Right lobe of liver (tissue), 6 donors: ENCODE results near the gene TMEM131L. TPM values are rescaled to one million over a fixed set of nuclear protein-coding genes. Genes with fewer than 3 reads are reported as not detected.
"Not testable (repeated sequence)": the region's sequence is repeated elsewhere in the genome, so short reads cannot be mapped to it uniquely, and the experiment has no call there.

ENCODE experiments used
- ATAC-seq, 4 donors: fragments of 200-7000 bp; cut with Tn5 transposase; one replicate each; pipeline ENCODE4 v1.9.1; 2020; ENCODE audit warnings: mild to moderate bottlenecking in 4 of 4, moderate library complexity in 4 of 4
- DNase-seq, 3 donors: peaks; one replicate each; pipeline ENCODE4 v3.0.0-alpha.2; 2020
- H3K27ac ChIP-seq, 3 donors: fragments of 200-600 bp; one replicate each; pipeline ENCODE4 v1.8.0; 2022
- H3K27me3 ChIP-seq, 2 donors: fragments of 200-600 bp; one replicate each; pipeline ENCODE4 v1.8.0; 2022
- H3K36me3 ChIP-seq, 4 donors: fragments of 200-600 bp; sonication (generic) in 1 of 4; one replicate each; pipeline versions ENCODE4 v1.5.1 to v1.8.0; 2017 to 2022; ENCODE audit warnings: control low read depth in 1 of 4
- H3K4me1 ChIP-seq, 4 donors: fragments of 200-600 bp; sonication (generic) in 1 of 4; one replicate each; pipeline versions ENCODE4 v1.5.1 to v1.8.0; 2017 to 2022; ENCODE audit warnings: control low read depth in 1 of 4
- H3K4me3 ChIP-seq, 3 donors: fragments of 200-600 bp; one replicate each; pipeline ENCODE4 v1.8.0; 2022
- H3K9me3 ChIP-seq, 4 donors: fragments of 200-600 bp; sonication (generic) in 1 of 4; one replicate each; pipeline versions ENCODE4 v1.5.1 to v1.8.0; 2017 to 2022; ENCODE audit warnings: control low read depth in 1 of 4
- POLR2A ChIP-seq: fragments of 450-650 bp; IDR thresholded peaks from one replicate; pipeline ENCODE4 v1.6.1; 2017; ENCODE audit warnings: antibody characterized with exemption, mild to moderate bottlenecking
- WGBS: methylation state at CpG from one replicate; pipeline ENCODE4 v1.1.6; 2018; ENCODE audit warnings: low coverage, low lambda C conversion rate; ENCODE audit not compliant: insufficient coverage; ENCODE audit errors: missing lambda C conversion rate; 5-methylcytosine and 5-hydroxymethylcytosine counted together
- intact Hi-C, 2 donors: fragments of 100-400 bp; cut with DNase I; formaldehyde crosslinking; loops; one replicate each; pipeline versions ENCODE4 v1.11.2 to v1.14.1; 2022
- total RNA-seq, 6 experiments: library from RNA; depleted of rRNA in 2 of 6; stranded (reverse); fragments of >200 nt in 2 of 6; fragmentation: NEBNext Ultra II Directional in 3 of 6; extraction: Animal tissue kit (Norgen Biotek cat#: 25700) in 3 of 6; gene quantifications; one replicate each; pipeline versions ENCODE4 v1.1.0 to v1.2.4, GENCODE V29; 2016 to 2023
- TF ChIP-seq, protein P1 (sequence below), 4 donors: fragments of 200-600 bp in 3 of 4; fragments of 450-650 bp in 1 of 4; IDR thresholded peaks; one replicate each; pipeline versions ENCODE4 v1.5.1 to v1.8.0; 2016 to 2022; ENCODE audit warnings: antibody characterized with exemption in 4 of 4, mild to moderate bottlenecking in 2 of 4
- donor health status: DM: no; HTN: yes; CAD: no.
- donor health status: DM: no; HTN: no; CAD: no.
- donor health status: DM: no; HTN: no; CAD: no.
- donor health status: DM: no; HTN: yes; CAD: no.
- donor health status: DM: no; HTN: yes; CAD: no.

TMEM131L gene
- total RNA-seq, 6 experiments from 2014 or later: 13.2 to 19.6 (median 14.8) TPM

DNA sequence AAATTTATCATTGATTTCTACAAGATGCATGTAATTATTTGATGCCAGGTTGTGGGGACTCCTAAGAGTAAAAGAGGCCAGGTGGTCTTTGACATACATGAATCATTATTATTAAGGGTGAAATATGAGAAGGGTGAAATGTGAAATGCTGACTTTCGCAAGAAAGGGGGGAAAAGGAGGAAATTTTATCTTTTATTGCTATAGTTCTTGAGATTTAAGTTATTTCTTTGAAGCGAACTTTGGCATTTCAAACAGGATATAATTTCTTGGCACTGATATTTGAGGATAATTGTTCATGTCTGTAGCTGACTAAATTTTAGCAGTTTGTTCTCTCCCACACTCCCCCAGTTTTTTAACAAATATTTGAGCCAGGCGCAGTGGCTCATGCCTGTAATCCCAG lies 80.1 kb downstream of the TMEM131L start:
- Histone ChIP-seq H3K27me3 (no peaks in the 10 kb centered on the region), H3K27ac (no peak overlapping the region), H3K4me1 (no peaks in the 10 kb centered on the region), H3K36me3 (no peaks in the 10 kb centered on the region), H3K4me3 (no peak overlapping the region), H3K9me3 (no peaks in the 10 kb centered on the region)
- intact Hi-C loops: no loop called here
- no peak for TF ChIP-seq POLR2A
- TF ChIP-seq, protein P1, sequence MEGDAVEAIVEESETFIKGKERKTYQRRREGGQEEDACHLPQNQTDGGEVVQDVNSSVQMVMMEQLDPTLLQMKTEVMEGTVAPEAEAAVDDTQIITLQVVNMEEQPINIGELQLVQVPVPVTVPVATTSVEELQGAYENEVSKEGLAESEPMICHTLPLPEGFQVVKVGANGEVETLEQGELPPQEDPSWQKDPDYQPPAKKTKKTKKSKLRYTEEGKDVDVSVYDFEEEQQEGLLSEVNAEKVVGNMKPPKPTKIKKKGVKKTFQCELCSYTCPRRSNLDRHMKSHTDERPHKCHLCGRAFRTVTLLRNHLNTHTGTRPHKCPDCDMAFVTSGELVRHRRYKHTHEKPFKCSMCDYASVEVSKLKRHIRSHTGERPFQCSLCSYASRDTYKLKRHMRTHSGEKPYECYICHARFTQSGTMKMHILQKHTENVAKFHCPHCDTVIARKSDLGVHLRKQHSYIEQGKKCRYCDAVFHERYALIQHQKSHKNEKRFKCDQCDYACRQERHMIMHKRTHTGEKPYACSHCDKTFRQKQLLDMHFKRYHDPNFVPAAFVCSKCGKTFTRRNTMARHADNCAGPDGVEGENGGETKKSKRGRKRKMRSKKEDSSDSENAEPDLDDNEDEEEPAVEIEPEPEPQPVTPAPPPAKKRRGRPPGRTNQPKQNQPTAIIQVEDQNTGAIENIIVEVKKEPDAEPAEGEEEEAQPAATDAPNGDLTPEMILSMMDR (IDR thresholded peaks at IDR 0.05): no peak
- WGBS: 78% methylated on average over 2 of the region's 3 CpGs
- no peak for DNase-seq
- no peak for ATAC-seq

DNA sequence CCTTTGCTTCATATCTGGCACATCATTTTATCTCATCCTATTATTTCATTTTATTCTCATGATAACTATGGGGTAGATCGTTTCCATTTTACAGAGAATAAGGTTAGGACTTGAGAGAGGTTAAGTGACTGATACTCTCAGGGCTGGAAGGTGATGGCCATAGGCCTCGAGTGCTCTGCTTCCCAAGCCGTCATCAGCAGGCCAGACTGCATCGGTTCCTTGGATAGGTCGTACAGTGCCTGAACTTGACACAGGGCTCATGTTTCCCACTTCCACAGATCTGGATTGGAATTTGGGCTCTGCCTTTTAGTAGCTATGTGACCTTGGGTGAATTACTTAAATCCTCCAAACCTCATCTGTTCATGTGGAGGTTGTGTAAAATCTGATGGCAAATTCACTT lies 81.4 kb downstream of the TMEM131L start:
- ATAC-seq (no peak), DNase-seq (no peak)
- H3K27me3 ChIP-seq: no peaks in the 10 kb centered on the region
- H3K4me1 ChIP-seq: no peaks in the 10 kb centered on the region
- H3K27ac ChIP-seq: no peak overlapping the region
- WGBS: 82% methylated on average over 5 of the region's 5 CpGs
- H3K36me3 ChIP-seq: no peaks in the 10 kb centered on the region
- no peaks in the 10 kb centered on the region for H3K9me3 ChIP-seq
- intact Hi-C loops: no loop called here
- TF ChIP-seq, protein P1 (IDR thresholded peaks at IDR 0.05): no peak
- TF ChIP-seq POLR2A: no peak
- H3K4me3 ChIP-seq: no peak overlapping the region

DNA sequence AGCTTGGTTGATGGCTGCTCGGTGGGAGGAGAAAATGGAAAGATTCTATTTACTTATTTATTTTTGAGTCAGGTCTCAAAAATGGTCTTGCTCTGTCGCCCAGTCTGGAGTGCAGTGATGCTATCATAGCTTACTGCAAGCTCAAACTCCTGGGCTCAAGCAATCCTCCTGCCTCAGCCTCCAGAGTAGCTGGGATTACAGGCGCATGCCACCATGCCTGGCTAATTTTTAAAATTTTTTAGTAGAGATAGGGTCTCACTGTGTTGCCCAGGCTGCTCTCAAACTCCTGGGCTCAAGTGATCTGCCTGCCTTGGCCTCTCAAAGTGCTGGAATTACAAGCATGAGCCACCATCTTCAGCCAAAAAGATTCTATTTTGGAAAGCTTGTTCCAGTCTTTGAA lies 82.7 kb downstream of the TMEM131L start:
- H3K9me3 ChIP-seq, ATAC-seq, H3K36me3 ChIP-seq, H3K27ac ChIP-seq, H3K4me1 ChIP-seq, DNase-seq, H3K4me3 ChIP-seq, intact Hi-C loops, H3K27me3 ChIP-seq: not testable (repeated sequence)
- 90% methylated on average over 2 of the region's 3 CpGs for WGBS

DNA sequence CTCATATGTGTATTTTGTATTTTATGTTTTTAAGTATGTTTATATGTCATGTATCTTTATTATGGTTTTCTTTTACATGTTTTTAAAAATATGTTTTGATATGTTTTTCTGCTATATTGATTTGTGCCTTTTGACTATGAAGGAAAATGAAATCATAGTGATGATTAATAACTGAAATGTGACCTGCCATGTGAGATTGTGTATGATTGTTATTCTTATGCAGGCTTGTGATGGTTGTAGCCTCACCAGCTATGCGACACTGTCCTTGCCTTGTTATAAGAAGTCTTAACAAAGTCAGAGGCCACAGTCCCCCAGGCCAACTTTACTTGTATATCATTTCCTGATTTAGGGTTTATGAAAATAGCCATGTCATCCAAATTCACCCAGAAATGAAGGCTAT lies 83.2 kb downstream of the TMEM131L start:
- Histone ChIP-seq H3K4me1 (no peaks in the 10 kb centered on the region), H3K27me3 (no peaks in the 10 kb centered on the region), H3K36me3 (no peaks in the 10 kb centered on the region), H3K9me3 (no peaks in the 10 kb centered on the region), H3K4me3 (no peak overlapping the region), H3K27ac (no peak overlapping the region)
- ATAC-seq (no peak), DNase-seq (no peak)
- intact Hi-C loops: no loop called here
- WGBS: 75% methylated on average over 1 of the region's 1 CpG
- TF ChIP-seq, protein P1 (IDR thresholded peaks at IDR 0.05): no peak
- no peak for TF ChIP-seq POLR2A

DNA sequence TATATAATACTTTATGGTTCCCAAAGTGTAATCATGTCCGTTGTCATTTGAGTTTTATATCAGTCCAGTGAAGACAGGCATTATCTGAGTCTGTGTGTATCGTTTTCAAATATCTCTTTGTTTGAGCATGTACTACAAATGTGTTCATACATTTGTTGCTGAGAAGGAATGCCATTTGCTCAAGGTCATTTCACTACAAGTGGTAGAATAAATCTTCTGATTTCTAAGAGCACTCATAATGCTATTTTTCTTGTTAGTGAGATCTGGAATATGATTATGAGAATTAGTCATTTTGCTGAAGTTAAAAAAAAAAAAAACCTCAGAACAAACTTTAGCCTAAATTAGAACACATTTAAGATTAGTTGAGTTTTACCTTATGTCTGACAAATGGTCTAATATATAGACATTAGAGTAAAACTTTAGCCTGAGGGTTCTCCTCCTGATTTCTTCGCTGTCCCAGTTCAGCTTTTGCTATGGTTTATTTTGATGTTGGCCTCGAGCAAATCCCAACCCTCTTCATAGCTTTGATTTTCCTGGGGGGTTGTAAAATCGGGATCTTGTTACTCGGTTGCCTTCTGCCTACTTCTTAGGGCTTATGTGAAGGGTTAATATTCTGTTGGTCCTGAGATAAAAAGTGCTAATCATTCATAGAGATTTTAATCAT lies 87.1 kb downstream of the TMEM131L start:
- 81% methylated on average over 6 of the region's 6 CpGs for WGBS
- ATAC-seq (no peak), DNase-seq (no peak)
- no peaks in the 10 kb centered on the region for H3K27me3 ChIP-seq
- no peak overlapping the region for H3K27ac ChIP-seq
- no peaks in the 10 kb centered on the region for H3K4me1 ChIP-seq
- no peaks in the 10 kb centered on the region for H3K36me3 ChIP-seq
- no peak for TF ChIP-seq POLR2A
- TF ChIP-seq, protein P1 (IDR thresholded peaks at IDR 0.05): no peak
- intact Hi-C loops: no loop called here
- no peaks in the 10 kb centered on the region for H3K9me3 ChIP-seq
- no peak overlapping the region for H3K4me3 ChIP-seq
